ENCODE data around the gene POP5. TPM values are rescaled to one million over a fixed set of nuclear protein-coding genes. Genes with fewer than 3 reads are reported as not detected.
"Not testable (repeated sequence)": the region's sequence is repeated elsewhere in the genome, so short reads cannot be mapped to it uniquely, and the experiment has no call there.

Gene POP5, protein sequence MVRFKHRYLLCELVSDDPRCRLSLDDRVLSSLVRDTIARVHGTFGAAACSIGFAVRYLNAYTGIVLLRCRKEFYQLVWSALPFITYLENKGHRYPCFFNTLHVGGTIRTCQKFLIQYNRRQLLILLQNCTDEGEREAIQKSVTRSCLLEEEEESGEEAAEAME
- 39.3 TPM for total RNA-seq
- long read RNA-seq, transcript POP5-202 (5 exons, 801 nt) = major isoform, 10 of 16 reads
- long read RNA-seq, partial matches to known transcripts = 0 of 16 reads
- long read RNA-seq, other reads (novel, unspliced or antisense) = 3 of 16 reads

DNA sequence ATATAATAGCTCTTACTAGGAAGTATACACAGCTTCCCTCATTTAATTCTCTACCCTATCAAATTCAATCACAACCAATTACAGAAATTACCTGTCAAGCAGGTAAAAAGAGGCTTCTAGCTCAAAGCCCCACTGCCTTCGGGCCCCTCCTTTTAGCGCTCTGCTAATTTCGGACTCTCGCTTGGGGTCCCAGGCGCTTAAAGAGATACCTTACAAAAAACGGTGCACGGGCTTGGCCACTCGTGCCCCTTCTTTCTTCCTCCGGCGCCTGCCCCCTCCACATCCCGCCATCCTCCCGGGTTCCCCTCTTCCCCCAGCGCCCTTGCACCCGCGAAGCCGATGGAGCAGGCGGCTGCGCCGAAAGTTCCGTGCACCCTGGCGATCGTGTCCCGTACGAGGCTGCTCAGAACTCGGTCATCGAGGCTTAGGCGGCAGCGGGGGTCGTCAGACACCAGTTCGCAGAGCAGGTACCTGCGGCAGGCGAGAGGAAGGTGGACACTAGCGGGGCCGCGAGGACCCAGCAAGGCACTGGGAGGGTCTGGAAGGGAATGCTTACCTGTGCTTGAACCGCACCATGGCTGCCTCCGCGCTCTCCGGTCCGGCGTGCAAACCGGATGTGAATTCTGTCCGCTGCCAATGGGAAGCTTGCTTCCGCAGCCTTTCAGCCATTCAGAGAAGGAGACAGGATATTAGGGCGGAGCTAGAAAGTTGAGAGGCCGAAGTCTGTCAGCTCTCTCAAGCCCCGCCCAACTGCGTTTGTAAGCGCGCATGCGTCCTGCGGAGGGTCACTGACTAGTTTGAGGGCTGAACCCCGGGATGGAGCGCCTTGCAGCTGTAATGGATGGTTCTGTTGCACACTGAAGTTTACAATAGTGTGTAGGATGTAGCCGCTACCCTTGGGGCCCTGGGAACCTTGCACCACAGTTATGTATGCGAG, at the start of gene POP5:
Gene POP5 (minus strand): TSS at position 616 of the 937 bp plus-strand sequence. CDS start 40 bp downstream, at position 576.
- ATAC-seq (peak; percentile 95), DNase-seq (ENCODE audit: missing footprints) (peak; percentile 98)
- intact Hi-C loops (cut with DNase I) = loop anchor here (2.0 to 5.0 kb wide), 2 partner anchors 52 to 516 kb away; partner anchors contain the start of gene COQ5

DNA sequence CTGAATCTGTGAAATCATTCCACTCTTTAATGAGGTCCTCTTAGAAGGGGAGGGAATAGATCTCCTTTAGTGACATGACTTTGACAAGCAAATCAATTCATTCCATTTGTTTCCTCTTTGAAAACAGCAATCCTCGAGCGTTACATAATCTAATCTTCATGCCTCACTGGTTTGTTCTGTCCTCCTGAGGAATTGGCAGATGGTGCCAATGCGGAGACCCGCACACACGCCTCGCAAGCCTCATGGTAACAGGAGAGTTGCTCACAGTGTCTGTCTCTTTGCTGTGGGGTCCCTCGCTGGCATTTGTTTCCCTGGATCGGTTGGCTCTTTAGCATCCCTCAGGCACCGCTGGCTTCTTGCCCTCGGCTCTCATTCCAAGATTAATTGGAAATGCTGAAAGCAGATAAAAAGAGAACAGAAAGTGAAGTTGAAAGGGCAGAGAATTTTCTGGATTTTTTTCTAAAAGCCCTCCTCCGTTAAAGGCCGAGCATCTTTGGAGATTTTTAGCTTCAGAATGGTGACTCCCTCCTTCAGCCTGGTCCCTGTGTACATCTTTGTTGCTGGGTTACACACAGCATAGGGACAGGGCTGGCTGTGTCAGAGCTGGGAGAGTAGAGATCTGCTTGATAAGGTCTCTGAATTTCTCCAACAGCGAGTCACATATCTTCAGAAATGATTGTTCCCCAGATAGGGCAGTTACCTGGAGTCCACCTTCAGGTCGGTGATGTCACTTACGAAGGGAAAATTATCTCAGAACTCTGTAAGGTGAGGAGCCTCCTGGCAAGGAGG, 49.1 kb upstream of the POP5 start:
- no peak for DNase-seq (ENCODE audit: missing footprints)
- ATAC-seq = no peak
- intact Hi-C loops (cut with DNase I) = no loop called here

DNA sequence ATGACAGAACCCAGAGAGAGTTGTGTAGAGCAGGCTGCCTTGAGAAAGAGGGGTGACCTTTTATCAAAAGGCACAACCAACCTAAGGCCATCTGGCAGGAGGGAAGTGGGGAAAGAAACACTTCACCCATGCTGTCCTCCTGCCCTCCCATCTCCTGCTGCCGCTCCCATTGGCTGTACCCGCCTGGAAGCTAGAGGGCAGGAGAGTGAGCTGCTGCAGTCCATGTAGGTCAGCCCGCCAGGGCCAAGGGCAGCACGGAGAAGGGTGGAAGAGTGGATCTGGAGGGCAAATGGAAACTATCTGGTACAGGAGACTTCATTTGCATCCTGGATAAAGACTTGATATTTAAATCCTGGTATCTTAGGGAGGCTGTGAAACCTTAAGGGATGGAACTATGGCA, 47.7 kb upstream of the POP5 start:
- intact Hi-C loops (cut with DNase I) = no loop called here
- no peak for DNase-seq (ENCODE audit: missing footprints)
- peak; percentile 63 for ATAC-seq

DNA sequence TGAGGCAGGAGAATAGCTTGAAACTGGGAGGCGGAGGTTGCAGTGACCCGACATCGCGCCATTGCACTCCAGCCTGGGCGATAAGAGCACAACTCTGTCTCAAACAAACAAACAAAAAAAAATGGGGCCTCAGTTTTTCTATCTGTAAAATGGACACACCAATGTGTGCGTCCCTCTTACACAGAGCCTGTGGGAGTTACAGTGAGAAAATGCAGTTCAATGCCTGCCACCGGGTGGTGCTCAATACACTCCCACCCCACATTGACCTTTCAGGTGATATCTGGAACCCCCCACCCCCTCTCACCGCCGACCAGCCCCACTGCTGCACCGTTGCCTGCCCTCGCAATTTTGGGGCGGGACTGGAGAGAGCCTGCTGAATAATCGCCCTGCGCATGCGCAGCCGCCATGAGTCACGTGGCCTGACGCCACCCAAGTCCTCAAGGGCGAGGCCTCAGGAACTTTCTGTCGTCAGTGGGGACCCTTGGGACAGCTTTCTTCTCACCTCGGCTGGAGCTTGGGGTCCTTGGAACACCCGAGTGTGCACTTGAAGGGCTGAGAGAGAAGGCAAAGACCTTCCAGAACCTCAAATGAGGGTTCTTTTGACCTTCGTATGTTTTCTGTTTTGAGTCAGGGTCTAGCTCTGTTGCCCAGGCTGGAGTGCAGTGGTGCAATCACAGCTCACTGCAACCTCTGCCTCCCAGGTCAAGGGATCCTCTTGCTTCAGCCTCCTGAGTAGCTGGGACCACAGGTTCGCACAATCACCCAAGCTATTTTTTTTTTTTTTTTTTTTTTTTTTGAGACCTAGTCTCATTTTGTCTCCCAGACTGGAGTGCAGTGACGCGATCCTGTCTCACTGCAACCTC, 44.6 kb upstream of the POP5 start:
- ATAC-seq = no peak
- intact Hi-C loops (cut with DNase I) = no loop called here
- DNase-seq (ENCODE audit: missing footprints) = no peak

DNA sequence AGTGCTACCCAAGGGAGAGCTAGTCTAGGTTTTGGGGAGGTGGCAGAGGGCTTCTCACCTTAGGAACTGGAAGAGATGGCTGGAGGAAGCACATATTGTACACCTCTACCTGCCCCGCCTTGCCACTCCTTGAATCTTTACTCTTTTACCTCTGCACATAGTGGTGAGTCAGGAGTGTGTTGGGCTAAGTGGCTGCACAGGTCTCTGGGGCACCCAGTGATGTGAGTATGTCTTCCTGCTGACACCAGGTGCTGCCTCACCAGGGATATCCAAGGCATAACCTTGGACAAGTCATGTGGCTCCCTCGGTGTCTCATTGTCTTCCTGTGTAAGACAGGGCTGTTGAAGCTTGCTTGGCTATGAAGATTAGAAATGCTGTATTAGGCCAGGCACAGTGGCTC, 39.4 kb upstream of the POP5 start:
- no peak for DNase-seq (ENCODE audit: missing footprints)
- intact Hi-C loops (cut with DNase I) = no loop called here
- no peak for ATAC-seq

DNA sequence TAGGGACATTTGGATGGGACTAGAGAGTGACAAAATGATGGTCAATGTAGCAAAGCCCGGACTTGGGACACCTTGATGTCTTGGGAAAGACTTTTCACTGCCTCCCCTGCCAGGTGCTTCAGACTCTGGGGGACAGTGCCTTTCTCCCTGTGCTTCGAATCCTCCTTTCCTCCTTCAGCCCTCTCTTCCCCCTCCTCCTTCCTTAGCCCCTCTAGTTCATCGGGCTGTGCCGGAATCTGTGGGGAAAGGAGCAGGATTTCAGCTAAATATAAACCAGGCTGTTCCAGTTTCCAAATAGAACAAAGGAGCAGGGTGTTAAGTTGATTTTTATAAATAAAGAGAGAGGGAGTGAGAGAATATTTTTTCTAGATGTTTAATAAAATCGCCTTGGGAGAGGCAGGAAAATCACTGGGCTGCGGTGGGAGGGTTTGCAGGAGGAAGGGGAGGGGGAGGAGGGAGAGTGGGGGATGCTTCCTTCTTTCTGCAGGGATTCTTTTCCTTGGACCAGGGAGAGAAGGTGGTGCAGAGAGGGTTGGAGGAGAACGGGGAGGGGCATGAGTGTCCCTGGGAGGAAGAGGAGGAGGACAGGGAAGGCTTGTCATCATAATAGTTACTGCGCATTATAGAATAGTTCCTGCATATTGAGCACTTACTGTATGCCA, 37.9 kb upstream of the POP5 start:
- intact Hi-C loops (cut with DNase I) = no loop called here
- ATAC-seq (no peak), DNase-seq (ENCODE audit: missing footprints) (no peak)

DNA sequence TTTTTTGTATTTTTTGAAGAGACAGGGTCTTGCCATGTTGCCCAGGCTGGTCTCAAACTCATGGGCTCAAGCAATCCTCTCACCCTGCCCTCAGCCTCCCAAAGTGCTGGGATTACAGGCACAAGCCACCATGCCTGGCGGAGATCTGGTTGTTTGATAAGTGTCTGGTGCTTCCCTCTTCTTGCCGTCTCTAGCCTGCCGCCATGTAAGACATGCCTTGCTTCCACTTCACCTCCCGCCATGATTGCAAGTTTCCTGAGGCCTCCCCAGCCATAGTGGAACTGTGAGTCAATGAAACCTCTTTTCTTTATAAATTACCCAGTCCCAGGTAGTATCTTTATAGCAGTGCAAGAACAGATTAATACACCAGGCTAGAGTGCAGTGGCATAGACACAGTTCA, 36.6 kb upstream of the POP5 start:
- DNase-seq (ENCODE audit: missing footprints); intact Hi-C loops (cut with DNase I); ATAC-seq: not testable (repeated sequence)

DNA sequence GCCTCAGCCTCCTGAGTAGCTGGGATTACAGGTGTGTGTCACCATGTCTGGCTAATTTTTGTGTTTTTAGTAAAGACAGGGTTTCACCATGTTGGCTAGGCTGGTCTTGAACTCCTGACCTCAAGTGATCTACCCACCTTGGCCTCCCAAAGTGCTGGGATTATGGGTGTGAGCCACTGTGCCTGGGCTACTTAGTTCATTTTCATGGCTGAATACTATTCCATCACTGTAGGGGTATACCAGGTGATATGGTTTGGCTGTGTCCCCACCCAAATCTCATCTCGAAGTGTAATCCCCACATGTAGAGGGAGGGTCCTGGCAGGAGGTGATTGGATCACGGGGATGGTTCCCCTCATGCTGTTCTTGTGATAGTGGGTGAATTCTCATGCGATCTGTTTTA, 36.0 kb upstream of the POP5 start:
- intact Hi-C loops (cut with DNase I); ATAC-seq; DNase-seq (ENCODE audit: missing footprints): not testable (repeated sequence)

DNA sequence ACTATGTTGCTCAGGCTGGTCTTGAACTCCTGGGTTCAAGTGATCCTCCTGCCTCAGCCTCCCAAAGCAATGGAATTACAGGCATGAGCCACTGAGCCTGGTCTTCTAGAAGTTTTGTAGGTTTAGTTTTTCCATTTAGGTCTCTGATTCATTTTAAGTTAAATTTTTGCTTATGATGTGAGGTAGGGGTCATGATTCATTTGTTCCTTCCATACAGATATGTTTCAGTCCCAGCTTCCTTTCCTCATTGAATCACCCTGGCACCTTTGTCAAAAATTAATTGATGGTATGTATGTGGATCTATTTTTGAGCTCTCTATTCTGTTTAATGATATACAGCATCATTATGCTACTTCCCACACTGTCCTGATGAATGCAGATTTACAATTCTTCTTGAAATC, 33.6 kb upstream of the POP5 start:
- ATAC-seq (no peak), DNase-seq (ENCODE audit: missing footprints) (no peak)
- intact Hi-C loops (cut with DNase I) = no loop called here

DNA sequence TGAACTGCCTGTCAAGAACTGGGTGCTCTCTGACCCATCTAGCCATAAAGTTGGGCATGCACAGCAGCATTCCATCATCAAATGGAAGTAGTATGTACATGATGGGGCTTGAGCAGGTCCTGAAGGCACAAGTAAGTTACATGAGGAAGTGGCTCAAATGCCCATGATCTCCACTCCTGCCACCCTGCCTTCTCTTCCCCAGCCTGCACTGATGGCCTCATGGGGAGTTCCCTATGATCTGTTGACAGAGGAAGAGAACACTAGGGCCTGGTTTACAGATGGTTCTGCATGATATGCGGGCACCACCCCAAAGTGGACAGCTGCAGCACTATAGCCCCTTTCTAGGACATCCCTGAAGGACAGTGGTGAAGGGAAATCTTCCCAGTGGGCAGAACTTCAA, 30.3 kb upstream of the POP5 start:
- ATAC-seq; DNase-seq (ENCODE audit: missing footprints); intact Hi-C loops (cut with DNase I): not testable (repeated sequence)

DNA sequence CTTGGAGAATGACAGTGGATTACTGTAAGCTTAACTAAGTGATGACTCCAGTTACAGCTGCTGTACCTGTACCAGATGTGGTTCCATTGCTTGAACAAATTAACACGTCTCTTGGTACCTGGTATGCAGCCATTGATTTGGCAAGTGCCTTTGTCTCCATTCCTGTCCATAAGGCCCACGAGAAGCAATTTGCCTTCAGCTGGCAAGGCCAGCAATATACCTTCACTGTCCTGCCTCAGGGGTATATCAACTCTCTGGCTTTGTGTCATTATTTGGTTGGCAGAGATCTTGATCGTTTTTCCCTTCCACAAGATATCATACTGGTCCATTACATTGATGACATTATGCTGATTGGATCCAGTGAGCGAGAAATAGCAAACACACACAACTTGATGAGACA, 29.4 kb upstream of the POP5 start:
- no peak for DNase-seq (ENCODE audit: missing footprints)
- no peak for ATAC-seq
- intact Hi-C loops (cut with DNase I) = no loop called here

DNA sequence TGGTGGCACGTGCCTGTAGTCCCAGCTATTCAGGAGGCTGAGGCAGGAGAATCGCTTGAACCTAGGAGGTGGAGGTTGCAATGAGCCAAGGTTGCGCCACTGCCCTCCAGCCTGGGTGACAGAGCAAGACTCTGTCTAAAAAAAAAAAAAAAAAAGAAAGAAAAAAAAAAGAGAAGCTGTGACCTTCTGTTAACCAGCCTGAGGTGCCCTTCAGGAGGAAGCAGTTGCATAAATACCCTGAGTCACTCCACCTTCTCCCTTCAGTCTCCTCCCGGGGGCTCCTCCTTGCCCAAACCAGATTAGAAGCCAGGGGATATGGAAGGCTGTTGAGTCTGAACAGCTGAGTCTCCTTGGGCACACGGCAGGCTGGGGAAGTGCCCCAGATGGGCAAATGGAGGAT, 21.2 kb upstream of the POP5 start:
- DNase-seq (ENCODE audit: missing footprints); ATAC-seq; intact Hi-C loops (cut with DNase I): not testable (repeated sequence)

DNA sequence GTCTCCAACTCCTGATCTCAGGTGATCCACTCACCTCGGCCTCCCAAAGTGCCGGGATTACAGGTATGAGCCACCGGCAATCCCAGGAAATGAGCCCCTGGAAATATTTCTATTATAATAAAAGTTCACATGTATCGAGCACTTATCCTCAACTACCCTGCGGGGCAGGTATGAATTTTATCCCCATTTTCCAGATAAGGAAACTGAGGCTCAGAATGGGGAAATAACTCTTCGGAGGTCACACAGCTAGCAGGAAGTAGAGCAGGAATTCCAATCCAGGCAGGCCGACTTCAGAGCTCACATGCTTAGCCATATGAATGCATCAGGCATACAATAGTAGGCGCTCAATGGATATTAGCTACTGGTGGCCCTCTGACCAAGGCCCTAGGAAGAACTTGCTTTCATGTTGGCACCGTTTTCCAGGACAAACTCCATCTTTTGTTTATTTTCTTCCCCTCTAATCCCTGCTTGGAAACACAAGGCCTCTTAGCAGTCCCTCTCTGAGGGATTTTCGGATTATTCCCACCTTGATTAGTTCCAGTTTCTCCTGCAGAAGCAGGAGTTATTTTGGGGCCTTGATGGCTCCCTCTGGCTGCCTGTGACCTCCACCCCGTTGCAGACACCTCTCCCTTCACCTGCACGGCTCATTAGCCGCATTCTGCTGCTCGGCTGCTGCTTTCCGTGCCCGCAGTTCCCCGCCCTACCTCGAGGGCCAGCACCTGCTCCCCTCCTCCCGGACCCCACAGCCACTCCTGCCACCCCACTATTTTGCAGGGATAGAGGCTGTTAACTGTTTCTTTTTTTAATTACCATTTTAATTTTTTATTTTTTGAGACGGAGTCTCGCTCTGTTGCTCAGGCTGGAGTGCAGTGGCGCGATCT, 18.7 kb upstream of the POP5 start:
- no peak for ATAC-seq
- intact Hi-C loops (cut with DNase I) = no loop called here
- DNase-seq (ENCODE audit: missing footprints) = no peak

DNA sequence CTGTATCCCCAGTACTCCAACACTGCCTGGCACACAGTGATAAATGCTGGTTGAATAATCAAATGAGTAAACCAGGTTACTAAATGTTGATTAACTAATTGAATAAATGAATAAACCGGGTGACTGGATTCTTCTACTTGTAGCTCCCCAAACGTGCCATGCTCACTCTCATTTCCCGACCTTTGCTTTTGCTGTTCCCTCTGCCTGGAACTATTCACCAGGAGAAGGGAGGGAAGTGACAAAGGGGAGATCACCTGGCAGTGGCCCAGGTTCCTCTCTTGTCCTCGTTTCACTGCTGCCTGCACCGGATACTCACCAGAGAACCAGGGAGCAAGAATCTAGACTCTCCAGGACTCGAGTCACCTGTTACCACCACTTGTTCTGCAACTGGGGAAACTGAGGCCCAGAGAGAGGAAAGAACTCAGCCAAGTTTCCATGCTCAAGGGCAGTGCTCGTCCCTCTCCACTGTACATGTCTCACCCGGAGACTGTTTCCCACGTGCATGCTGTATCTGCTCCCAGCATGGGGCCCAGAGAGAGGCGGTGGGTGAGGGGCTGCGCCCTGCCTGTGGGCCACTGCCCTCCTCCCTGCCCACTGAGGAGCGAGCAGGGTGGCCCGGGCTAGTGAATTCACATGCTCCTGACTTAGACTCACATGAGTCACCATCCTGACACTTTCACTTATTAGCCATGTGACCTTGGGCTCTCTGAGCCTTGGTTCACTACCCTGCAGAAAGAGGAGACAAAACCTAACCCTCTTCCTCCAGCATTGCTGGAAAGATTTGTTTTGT, 17.7 kb upstream of the POP5 start:
- DNase-seq (ENCODE audit: missing footprints) = no peak
- peak; percentile 34 for ATAC-seq
- intact Hi-C loops (cut with DNase I) = no loop called here

DNA sequence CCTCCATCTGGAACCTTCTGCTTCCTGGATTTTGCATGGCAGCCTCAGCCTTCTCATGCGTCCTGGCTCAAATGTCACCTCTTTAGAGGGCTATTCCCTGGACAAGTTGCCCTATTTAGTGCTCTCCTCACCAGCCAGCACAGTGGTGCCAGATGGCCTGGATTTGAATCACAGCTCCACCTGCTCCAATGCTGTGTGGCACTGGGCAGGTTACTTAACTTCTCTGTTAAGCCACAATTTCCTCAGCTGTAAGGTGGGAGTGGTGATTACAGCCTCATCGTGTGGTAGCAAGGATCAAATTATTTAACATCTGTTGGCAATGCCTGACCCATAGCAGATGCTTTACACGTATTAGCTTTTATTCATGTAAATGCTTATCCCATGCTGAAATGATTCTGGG, 16.7 kb upstream of the POP5 start:
- intact Hi-C loops (cut with DNase I) = no loop called here
- DNase-seq (ENCODE audit: missing footprints) = no peak
- ATAC-seq = no peak

DNA sequence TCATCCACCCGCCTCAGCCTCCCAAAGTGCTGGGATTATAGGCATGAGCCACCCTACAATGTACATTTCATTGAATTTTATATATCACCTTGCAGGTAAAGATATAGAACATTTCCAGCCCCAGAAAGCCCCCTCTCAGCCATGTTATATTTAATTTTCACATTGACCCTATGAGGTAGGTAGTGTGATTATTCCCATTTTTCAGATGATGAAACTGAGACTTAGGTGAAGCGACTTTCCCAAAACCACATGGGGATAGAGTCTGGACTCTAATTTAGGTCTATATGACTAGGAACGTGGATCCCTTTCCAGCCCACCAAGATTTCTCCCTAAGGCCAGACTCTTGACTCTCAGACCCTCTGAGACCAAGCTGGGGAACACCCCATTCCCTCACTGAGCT, 15.7 kb upstream of the POP5 start:
- DNase-seq (ENCODE audit: missing footprints) (no peak), ATAC-seq (no peak)
- intact Hi-C loops (cut with DNase I) = no loop called here
